SH-SY5Y (cell line): ENCODE data around the gene SEMA5B.

ENCODE experiments used
- GATA2 ChIP-seq: IDR thresholded peaks from 2 replicates; pipeline ENCODE4 v1.6.1; 2011; ENCODE audit warnings: mild to moderate bottlenecking, low read depth, low read length
- GATA3 ChIP-seq: IDR thresholded peaks from 2 replicates; pipeline ENCODE4 v1.6.1; 2011; ENCODE audit warnings: low read depth, mild to moderate bottlenecking, low read length, moderate library complexity

GRCh38 chr3:122969585-122970469, 57.7 kb downstream of the SEMA5B start:
- no peak for TF ChIP-seq GATA2
- no peak for TF ChIP-seq GATA3
